Mucosa of descending colon (tissue), 3 donors: Measurements from ENCODE around the gene ESPL1. TPM values are rescaled to one million over a fixed set of nuclear protein-coding genes. Genes with fewer than 3 reads are reported as not detected.
A peak's percentile ranks its signal among the peaks of the same experiment; 100 is the strongest.
"Not testable (repeated sequence)": the region's sequence is repeated elsewhere in the genome, so short reads cannot be mapped to it uniquely, and the experiment has no call there.

Experiments
- ATAC-seq: fragments of 200-7000 bp; cut with Tn5 transposase; one replicate; pipeline ENCODE4 v1.9.1; 2020; ENCODE audit warnings: mild to moderate bottlenecking, moderate library complexity
- DNase-seq, 3 donors: peaks; one replicate each; pipeline ENCODE4 v3.0.0-alpha.2; 2020
- H3K36me3 ChIP-seq: fragments of 200-600 bp; one replicate; pipeline ENCODE4 v1.8.0; 2021; ENCODE audit warnings: low read depth, mild to moderate bottlenecking
- H3K4me1 ChIP-seq: fragments of 200-600 bp; one replicate; pipeline ENCODE4 v1.8.0; 2021; ENCODE audit warnings: low read depth, mild to moderate bottlenecking
- H3K4me3 ChIP-seq: fragments of 200-600 bp; one replicate; pipeline ENCODE4 v1.8.0; 2021; ENCODE audit warnings: mild to moderate bottlenecking
- H3K9me3 ChIP-seq: fragments of 200-600 bp; one replicate; pipeline ENCODE4 v1.8.0; 2021; ENCODE audit warnings: mild to moderate bottlenecking
- CTCF ChIP-seq: fragments of 200-600 bp; IDR thresholded peaks from one replicate; pipeline ENCODE4 v1.8.0; 2022; ENCODE audit warnings: antibody characterized with exemption, mild to moderate bottlenecking
- intact Hi-C, 2 donors: fragments of 100-400 bp; cut with DNase I in 1 of 2; cut with micrococcal nuclease in 1 of 2; formaldehyde crosslinking; loops; one replicate each; pipeline versions ENCODE4 v1.11.0 to v1.11.1; 2022; cut with DNase I, micrococcal nuclease
- total RNA-seq, 3 donors: library from RNA; stranded (reverse); fragmentation: NEBNext Ultra II Directional in 2 of 3; extraction: Animal tissue kit (Norgen Biotek cat#: 25700) in 2 of 3; gene quantifications; one replicate each; pipeline versions ENCODE4 v1.2.1 to v1.2.4, GENCODE V29; 2021 to 2023
- donor health status: DM: no; HTN: no; CAD: no; lungs with moderate emphysema.
- donor health status: DM: no; HTN: no; CAD: no.
- donor health status: DM: no; HTN: yes; CAD: no.

Gene ESPL1
- total RNA-seq, 3 donors from 2014 or later: 4.5 to 13.1 (median 5.8) TPM

GRCh38 chr12:53295070-53295890 is 27.2 kb downstream of the ESPL1 start, which contains the start of gene PFDN5:
Gene PFDN5 (plus strand): TSS chr12:53295542. CDS start chr12:53295568, 26 bp downstream.
- peak; percentile 90 for ATAC-seq
- no peak for TF ChIP-seq CTCF
- Histone ChIP-seq H3K4me3 (peak within 1 kb of the TSS; percentile 37), H3K4me1 (peaks cover 17% of the 10 kb centered on the region), H3K9me3 (no peaks in the 10 kb centered on the region), H3K36me3 (no peaks in the 10 kb centered on the region)
- peak; percentile 90 to 94 (median 90) for DNase-seq
- intact Hi-C loops: no loop called here

GRCh38 chr12:53295891-53296219 is 27.8 kb downstream of the ESPL1 start:
- peak overlapping the region; percentile 37 for H3K4me3 ChIP-seq
- no peak for DNase-seq
- H3K36me3 ChIP-seq: no peaks in the 10 kb centered on the region
- peak; percentile 1 for ATAC-seq
- H3K4me1 ChIP-seq: peaks cover 21% of the 10 kb centered on the region
- H3K9me3 ChIP-seq: no peaks in the 10 kb centered on the region
- TF ChIP-seq CTCF: no peak
- intact Hi-C loops: no loop called here

GRCh38 chr12:53297106-53297505 is 29.0 kb downstream of the ESPL1 start:
- DNase-seq, H3K9me3 ChIP-seq, intact Hi-C loops, ATAC-seq, H3K4me3 ChIP-seq, H3K36me3 ChIP-seq: not testable (repeated sequence)
- peaks cover 21% of the 10 kb centered on the region for H3K4me1 ChIP-seq

GRCh38 chr12:53298164-53298563 is 30.1 kb downstream of the ESPL1 start:
- Histone ChIP-seq H3K4me3 (no peak overlapping the region), H3K9me3 (no peaks in the 10 kb centered on the region), H3K36me3 (no peaks in the 10 kb centered on the region), H3K4me1 (peaks cover 21% of the 10 kb centered on the region)
- no peak for ATAC-seq
- intact Hi-C loops: no loop called here
- no peak for DNase-seq
- no peak for TF ChIP-seq CTCF

GRCh38 chr12:53299101-53299453 is 31.0 kb downstream of the ESPL1 start:
- no peaks in the 10 kb centered on the region for H3K36me3 ChIP-seq
- peak in 1 of 3 donors; percentile 24 for DNase-seq
- peaks cover 21% of the 10 kb centered on the region for H3K4me1 ChIP-seq
- no peaks in the 10 kb centered on the region for H3K9me3 ChIP-seq
- peak overlapping the region; percentile 59 for H3K4me3 ChIP-seq
- intact Hi-C loops: no loop called here
- no peak for ATAC-seq
- no peak for TF ChIP-seq CTCF

GRCh38 chr12:53299454-53300180 is 31.5 kb downstream of the ESPL1 start, which contains the start of gene MYG1:
Gene MYG1 (plus strand): TSS chr12:53299695. CDS start chr12:53299738, 43 bp downstream.
- H3K9me3 ChIP-seq: no peaks in the 10 kb centered on the region
- no peaks in the 10 kb centered on the region for H3K36me3 ChIP-seq
- H3K4me3 ChIP-seq: peak within 1 kb of the TSS; percentile 59
- no peak for TF ChIP-seq CTCF
- ATAC-seq: peak; percentile 90
- peaks cover 21% of the 10 kb centered on the region for H3K4me1 ChIP-seq
- intact Hi-C loops: no loop called here
- DNase-seq: peak; percentile 92 to 95 (median 93)
